Erythroblast (primary cell): ENCODE results near the gene AGBL2.

ENCODE experiments used
- GATA1 ChIP-seq: IDR thresholded peaks from 2 replicates; pipeline ENCODE4 v1.6.1; 2011; ENCODE audit warnings: low read depth, mild to moderate bottlenecking, control low read depth, low read length, moderate library complexity
- POLR2A ChIP-seq: IDR thresholded peaks from 2 replicates; pipeline ENCODE4 v1.6.1; 2011; ENCODE audit warnings: mild to moderate bottlenecking, low read length

DNA sequence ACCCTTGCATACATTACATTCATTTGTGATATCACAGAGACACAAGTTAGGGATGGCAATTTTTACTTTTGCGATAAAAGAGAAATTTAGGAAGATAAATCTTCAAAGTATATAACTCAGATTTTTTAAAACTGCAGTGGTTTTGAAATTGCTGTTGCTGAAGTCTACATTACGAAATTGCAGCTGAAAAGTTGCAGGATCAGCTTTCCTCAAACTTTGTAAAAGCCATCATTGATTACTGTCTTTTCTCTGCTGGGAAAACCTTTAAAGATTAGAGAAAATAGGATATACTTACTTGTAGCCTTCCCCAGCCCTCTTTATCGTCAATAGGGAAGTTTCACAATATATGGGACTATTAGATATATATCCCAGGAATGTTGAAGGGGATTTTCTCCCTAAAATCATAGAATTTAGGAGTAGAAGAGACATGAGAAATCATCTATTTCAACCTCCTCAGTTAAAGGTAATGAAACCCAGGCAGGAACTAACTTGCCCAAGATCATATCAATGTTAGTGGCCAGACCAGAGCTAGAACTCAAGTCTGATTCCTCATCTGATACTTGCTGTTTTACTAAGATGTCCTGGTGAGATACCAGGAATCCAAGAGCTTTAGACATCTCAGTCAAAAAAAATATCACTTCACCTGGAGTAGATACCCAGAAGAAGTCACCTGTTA, 10.4 kb upstream of the AGBL2 start:
- TF ChIP-seq POLR2A (no peak), GATA1 (no peak)
